Activated CD4-positive, alpha-beta memory T cell treated with anti-CD3 and anti-CD28 coated beads, Interleukin-2, amount 10 ng/mL, durations not matched to agents 7 days and 5 days (primary cell): ENCODE results near the gene MTREX. TPM values are rescaled to one million over a fixed set of nuclear protein-coding genes. Genes with fewer than 3 reads are reported as not detected.
A peak's percentile ranks its signal among the peaks of the same experiment; 100 is the strongest.

ENCODE experiments used
- CTCF ChIA-PET: fragments of 350-600 bp; sonication (Branson Sonifier 250); formaldehyde crosslinking; loops from one replicate; lab custom pipeline; 2021; ENCODE audit warnings: antibody characterized with exemption, inconsistent platforms; lab: Charles Lee
- POLR2A ChIA-PET: fragments of 350-600 bp; sonication (Branson Sonifier 250); formaldehyde crosslinking; loops from one replicate; lab custom pipeline; 2021; ENCODE audit warnings: antibody characterized with exemption; lab: Charles Lee
- DNase-seq: peaks from one replicate; pipeline ENCODE4 v3.0.0-alpha.2; 2020
- H3K27ac Mint-ChIP-seq: one replicate; pipeline ENCODE4 v1.8.0; 2021; ENCODE audit warnings: mild to moderate bottlenecking, mixed read lengths
- H3K27me3 Mint-ChIP-seq: one replicate; pipeline ENCODE4 v1.8.0; 2021; ENCODE audit warnings: mixed read lengths
- H3K36me3 Mint-ChIP-seq: one replicate; pipeline ENCODE4 v1.8.0; 2021; ENCODE audit warnings: low read depth, mixed read lengths
- H3K4me1 Mint-ChIP-seq: one replicate; pipeline ENCODE4 v1.8.0; 2021; ENCODE audit warnings: mixed read lengths
- H3K4me3 Mint-ChIP-seq: one replicate; pipeline ENCODE4 v1.8.0; 2021; ENCODE audit warnings: mild to moderate bottlenecking, mixed read lengths
- H3K9me3 Mint-ChIP-seq: one replicate; pipeline ENCODE4 v1.8.0; 2021; ENCODE audit warnings: mixed read lengths
- total RNA-seq, 2 experiments: library from RNA; stranded (reverse); gene quantifications; one replicate each; pipeline ENCODE4 v1.2.3, GENCODE V29; 2021

MTREX gene
- total RNA-seq, 2 experiments from 2014 or later = 69.7 to 71.4 TPM

GRCh38 chr5:55331321-55331720 lies 23.5 kb downstream of the MTREX start:
- peaks cover 17% of the 10 kb centered on the region for H3K4me1 Mint-ChIP-seq
- CTCF ChIA-PET = no interaction called here
- H3K4me3 Mint-ChIP-seq = no peak overlapping the region
- POLR2A ChIA-PET = no interaction called here
- no peak overlapping the region for H3K27ac Mint-ChIP-seq
- H3K9me3 Mint-ChIP-seq = no peaks in the 10 kb centered on the region
- H3K36me3 Mint-ChIP-seq = peaks cover 58% of the 10 kb centered on the region
- H3K27me3 Mint-ChIP-seq = no peaks in the 10 kb centered on the region
- no peak for DNase-seq

GRCh38 chr5:55333017-55333416 lies 25.2 kb downstream of the MTREX start:
- Mint-ChIP-seq H3K4me3 (no peak overlapping the region), H3K9me3 (no peaks in the 10 kb centered on the region), H3K4me1 (peaks cover 9% of the 10 kb centered on the region), H3K27ac (no peak overlapping the region), H3K36me3 (peaks cover 58% of the 10 kb centered on the region), H3K27me3 (no peaks in the 10 kb centered on the region)
- CTCF ChIA-PET = no interaction called here
- POLR2A ChIA-PET = interaction anchor here (1.0 kb wide), 1 partner anchor 25 kb away, joined by 3 read pairs; the partner anchor contains the start of genes DHX29 and MTREX
- DNase-seq = no peak

- Mint-ChIP-seq H3K27me3 (no peaks in the 10 kb centered on the region), H3K27ac (no peak overlapping the region), H3K4me3 (no peak overlapping the region), H3K4me1 (peaks cover 14% of the 10 kb centered on the region), H3K9me3 (no peaks in the 10 kb centered on the region), H3K36me3 (peaks cover 54% of the 10 kb centered on the region)
- POLR2A ChIA-PET = no interaction called here
- DNase-seq = no peak
- CTCF ChIA-PET = no interaction called here
Measured at GRCh38 chr5:55333811-55334210, 26.0 kb downstream of the MTREX start.

- CTCF ChIA-PET = no interaction called here
- no peak for DNase-seq
- H3K27me3 Mint-ChIP-seq = no peaks in the 10 kb centered on the region
- H3K4me3 Mint-ChIP-seq = peak overlapping the region; percentile 61
- POLR2A ChIA-PET = no interaction called here
- peaks cover 17% of the 10 kb centered on the region for H3K4me1 Mint-ChIP-seq
- H3K9me3 Mint-ChIP-seq = no peaks in the 10 kb centered on the region
- peaks cover 31% of the 10 kb centered on the region for H3K36me3 Mint-ChIP-seq
- H3K27ac Mint-ChIP-seq = peak overlapping the region; percentile 15
Measured at GRCh38 chr5:55338092-55338613, 30.4 kb downstream of the MTREX start.

GRCh38 chr5:55338810-55339243 lies 31.0 kb downstream of the MTREX start:
- H3K27me3 Mint-ChIP-seq = no peaks in the 10 kb centered on the region
- H3K4me3 Mint-ChIP-seq = no peak overlapping the region
- ChIA-PET POLR2A (interaction anchor here (0.9 kb wide), 1 partner anchor 31 kb away, joined by 3 read pairs; the partner anchor contains the start of gene MTREX), CTCF (interaction anchor here (1.0 kb wide), 1 partner anchor 44 kb away, joined by 3 read pairs; no protein-coding TSS in a partner anchor)
- peaks cover 17% of the 10 kb centered on the region for H3K4me1 Mint-ChIP-seq
- no peak overlapping the region for H3K27ac Mint-ChIP-seq
- no peaks in the 10 kb centered on the region for H3K9me3 Mint-ChIP-seq
- peak; percentile 28 for DNase-seq
- peaks cover 31% of the 10 kb centered on the region for H3K36me3 Mint-ChIP-seq

- Mint-ChIP-seq H3K4me1 (peaks cover 17% of the 10 kb centered on the region), H3K4me3 (no peak overlapping the region), H3K36me3 (peaks cover 52% of the 10 kb centered on the region), H3K27ac (no peak overlapping the region), H3K9me3 (no peaks in the 10 kb centered on the region), H3K27me3 (no peaks in the 10 kb centered on the region)
- POLR2A ChIA-PET = interaction anchor here (1.1 kb wide), 1 partner anchor 18 kb away, joined by 3 read pairs; no protein-coding TSS in a partner anchor
- DNase-seq = no peak
- CTCF ChIA-PET = interaction anchor here (0.5 to 2.8 kb wide), 6 partner anchors 14 to 350 kb away, joined by 3 to 18 read pairs (median 3); partner anchors contain the start of genes DHX29 and MTREX
Measured at GRCh38 chr5:55343107-55343506, 35.3 kb downstream of the MTREX start.

- CTCF ChIA-PET = interaction anchor here (1.1 to 2.8 kb wide), 5 partner anchors 14 to 349 kb away, joined by 3 to 18 read pairs (median 3); partner anchors contain the start of genes DHX29 and MTREX
- no peaks in the 10 kb centered on the region for H3K9me3 Mint-ChIP-seq
- peaks cover 13% of the 10 kb centered on the region for H3K4me1 Mint-ChIP-seq
- no peaks in the 10 kb centered on the region for H3K27me3 Mint-ChIP-seq
- POLR2A ChIA-PET = interaction anchor here (1.1 kb wide), 1 partner anchor 18 kb away, joined by 3 read pairs; no protein-coding TSS in a partner anchor
- peaks cover 53% of the 10 kb centered on the region for H3K36me3 Mint-ChIP-seq
- H3K27ac Mint-ChIP-seq = no peak overlapping the region
- DNase-seq = no peak
- no peak overlapping the region for H3K4me3 Mint-ChIP-seq
Measured at GRCh38 chr5:55343609-55344008, 35.8 kb downstream of the MTREX start.

GRCh38 chr5:55344392-55344992 lies 36.7 kb downstream of the MTREX start:
- DNase-seq = peak; percentile 69
- Mint-ChIP-seq H3K27ac (peak overlapping the region; percentile 32), H3K9me3 (no peaks in the 10 kb centered on the region), H3K36me3 (peaks cover 54% of the 10 kb centered on the region), H3K4me3 (no peak overlapping the region), H3K4me1 (peaks cover 6% of the 10 kb centered on the region), H3K27me3 (no peaks in the 10 kb centered on the region)
- ChIA-PET CTCF (interaction anchor here (1.1 to 2.8 kb wide), 3 partner anchors 17 to 348 kb away, joined by 3 to 18 read pairs (median 5); partner anchors contain the start of genes DHX29 and MTREX), POLR2A (no interaction called here)

GRCh38 chr5:55345327-55345726 lies 37.5 kb downstream of the MTREX start:
- ChIA-PET CTCF (no interaction called here), POLR2A (no interaction called here)
- Mint-ChIP-seq H3K27me3 (no peaks in the 10 kb centered on the region), H3K4me3 (no peak overlapping the region), H3K9me3 (no peaks in the 10 kb centered on the region), H3K4me1 (peaks cover 6% of the 10 kb centered on the region), H3K36me3 (peaks cover 63% of the 10 kb centered on the region), H3K27ac (no peak overlapping the region)
- DNase-seq = no peak

- H3K4me3 Mint-ChIP-seq = no peak overlapping the region
- DNase-seq = no peak
- CTCF ChIA-PET = no interaction called here
- no peaks in the 10 kb centered on the region for H3K9me3 Mint-ChIP-seq
- H3K36me3 Mint-ChIP-seq = peaks cover 63% of the 10 kb centered on the region
- POLR2A ChIA-PET = no interaction called here
- H3K27me3 Mint-ChIP-seq = no peaks in the 10 kb centered on the region
- no peak overlapping the region for H3K27ac Mint-ChIP-seq
- peaks cover 6% of the 10 kb centered on the region for H3K4me1 Mint-ChIP-seq
Measured at GRCh38 chr5:55347786-55348185, 40.0 kb downstream of the MTREX start.

- H3K36me3 Mint-ChIP-seq = peaks cover 56% of the 10 kb centered on the region
- DNase-seq = no peak
- H3K4me3 Mint-ChIP-seq = no peak overlapping the region
- H3K4me1 Mint-ChIP-seq = peaks cover 4% of the 10 kb centered on the region
- no peaks in the 10 kb centered on the region for H3K27me3 Mint-ChIP-seq
- ChIA-PET POLR2A (no interaction called here), CTCF (no interaction called here)
- H3K27ac Mint-ChIP-seq = no peak overlapping the region
- H3K9me3 Mint-ChIP-seq = no peaks in the 10 kb centered on the region
Measured at GRCh38 chr5:55350754-55351153, 43.0 kb downstream of the MTREX start.

- ChIA-PET POLR2A (interaction anchor here (1.2 kb wide), 1 partner anchor 49 kb away, joined by 3 read pairs; the partner anchor contains the start of genes DHX29 and MTREX), CTCF (interaction anchor here (1.2 kb wide), 1 partner anchor 14 kb away, joined by 3 read pairs; no protein-coding TSS in a partner anchor)
- Mint-ChIP-seq H3K27ac (no peak overlapping the region), H3K9me3 (no peaks in the 10 kb centered on the region), H3K4me1 (no peaks in the 10 kb centered on the region), H3K4me3 (no peak overlapping the region), H3K36me3 (peaks cover 51% of the 10 kb centered on the region), H3K27me3 (no peaks in the 10 kb centered on the region)
- DNase-seq = no peak
Measured at GRCh38 chr5:55356896-55357295, 49.1 kb downstream of the MTREX start.

GRCh38 chr5:55360190-55360589 lies 52.4 kb downstream of the MTREX start:
- Mint-ChIP-seq H3K27me3 (no peaks in the 10 kb centered on the region), H3K4me1 (peaks cover 13% of the 10 kb centered on the region), H3K27ac (no peak overlapping the region), H3K36me3 (peaks cover 44% of the 10 kb centered on the region), H3K9me3 (no peaks in the 10 kb centered on the region), H3K4me3 (no peak overlapping the region)
- POLR2A ChIA-PET = no interaction called here
- CTCF ChIA-PET = no interaction called here
- DNase-seq = no peak
